IMR-90 (cell line): ENCODE results near the gene SERPINB10. TPM values are rescaled to one million over a fixed set of nuclear protein-coding genes. Genes with fewer than 3 reads are reported as not detected.

Experiments
- ATAC-seq: fragments of 200-7000 bp; cut with Tn5 transposase; 2 replicates; pipeline ENCODE4 v1.9.1; 2020; ENCODE audit warnings: low read depth, mild to moderate bottlenecking, moderate library complexity
- BruUV-seq: library from RNA; stranded (reverse); fragments of 400-500 nt; replicated peaks from 2 replicates; lab custom pipeline; 2021; lab: Mats Ljungman, UMichigan
- CTCF ChIA-PET: fragments of 300-600 bp; formaldehyde crosslinking; extraction: SDS; loops from one replicate; lab custom pipeline; 2021; ENCODE audit warnings: antibody characterized with exemption; lab: Yijun Ruan, JAX
- POLR2A ChIA-PET: fragments of 300-600 bp; sonication (Branson Sonifier 250); formaldehyde crosslinking; loops from one replicate; lab custom pipeline; 2022; ENCODE audit warnings: antibody characterized with exemption; ENCODE audit not compliant: unreplicated experiment; lab: Charles Lee
- DNase-seq: peaks from one replicate; pipeline ENCODE4 v3.0.0; 2013
- H2AFZ ChIP-seq: replicated peaks from 2 replicates; pipeline ENCODE3; 2013; ENCODE audit warnings: low read length, mild to moderate bottlenecking; ENCODE audit not compliant: poor library complexity
- H2AK5ac ChIP-seq: 2 replicates; pipeline ENCODE4 v1.6.1; 2013; ENCODE audit warnings: low read depth, low read length, inconsistent platforms
- H2AK9ac ChIP-seq: replicated peaks from 2 replicates; pipeline ENCODE3; 2013; ENCODE audit warnings: mild to moderate bottlenecking, low read depth, low read length, moderate library complexity; ENCODE audit not compliant: poor library complexity
- H2BK120ac ChIP-seq: 2 replicates; pipeline ENCODE4 v1.6.1; 2013; ENCODE audit warnings: low read depth, low read length, inconsistent platforms
- H2BK15ac ChIP-seq: 3 replicates; pipeline ENCODE4 v1.6.1; 2013; ENCODE audit warnings: low read depth, low read length, inconsistent platforms
- H2BK20ac ChIP-seq: 2 replicates; pipeline ENCODE4 v1.6.1; 2013; ENCODE audit warnings: low read depth, mild to moderate bottlenecking, inconsistent platforms, low read length, moderate library complexity
- H2BK5ac ChIP-seq: 2 replicates; pipeline ENCODE4 v1.6.1; 2013; ENCODE audit warnings: mild to moderate bottlenecking, low read depth, low read length, inconsistent platforms; ENCODE audit not compliant: poor library complexity, severe bottlenecking
- H3K14ac ChIP-seq: replicated peaks from 2 replicates; pipeline ENCODE4 v1.6.1; 2013; ENCODE audit warnings: low read depth, low read length, inconsistent platforms
- H3K18ac ChIP-seq: 2 replicates; pipeline ENCODE4 v1.6.1; 2013; ENCODE audit warnings: low read depth, low read length, control low read depth
- H3K23ac ChIP-seq: 2 replicates; pipeline ENCODE4 v1.6.1; 2013; ENCODE audit warnings: low read depth, low read length, inconsistent platforms
- H3K27ac ChIP-seq: 2 replicates; pipeline ENCODE4 v1.5.1; 2013; ENCODE audit warnings: mild to moderate bottlenecking, control low read depth, low read length; ENCODE audit not compliant: insufficient read depth
- H3K27me3 ChIP-seq: 2 replicates; pipeline ENCODE4 v1.6.1; 2013; ENCODE audit warnings: low read length; ENCODE audit not compliant: control insufficient read depth, insufficient read depth
- H3K36me3 ChIP-seq: 2 replicates; pipeline ENCODE4 v1.6.1; 2013; ENCODE audit warnings: low read length, mixed read lengths; ENCODE audit not compliant: control insufficient read depth, insufficient read depth
- H3K4ac ChIP-seq: 2 replicates; pipeline ENCODE4 v1.6.1; 2013; ENCODE audit warnings: low read depth, low read length, inconsistent platforms
- H3K4me1 ChIP-seq: 2 replicates; pipeline ENCODE4 v1.6.1; 2013; ENCODE audit warnings: low read length, mixed read lengths; ENCODE audit not compliant: control insufficient read depth, insufficient read depth
- H3K4me2 ChIP-seq: 2 replicates; pipeline ENCODE4 v1.6.1; 2013; ENCODE audit warnings: low read depth, mild to moderate bottlenecking, control low read depth, low read length, moderate library complexity
- H3K4me3 ChIP-seq: 2 replicates; pipeline ENCODE4 v1.5.1; 2013; ENCODE audit warnings: low read depth, mild to moderate bottlenecking, control low read depth, low read length, moderate library complexity; ENCODE audit not compliant: insufficient read depth
- H3K56ac ChIP-seq: 2 replicates; pipeline ENCODE4 v1.6.1; 2013; ENCODE audit warnings: low read length, inconsistent platforms; ENCODE audit not compliant: insufficient read depth; ENCODE audit errors: extremely low read depth
- H3K79me1 ChIP-seq, 2 experiments: 2 replicates each; pipeline ENCODE4 v1.6.1; 2013; ENCODE audit warnings: low read length in 2 of 2, inconsistent platforms in 1 of 2, low read depth in 1 of 2
- H3K9ac ChIP-seq: 2 replicates; pipeline ENCODE4 v1.6.1; 2013; ENCODE audit warnings: low read depth, low read length, control low read depth
- H3K9me1 ChIP-seq: 2 replicates; pipeline ENCODE4 v1.6.1; 2013; ENCODE audit warnings: low read length, inconsistent platforms; ENCODE audit not compliant: insufficient read depth
- H3K9me3 ChIP-seq: 2 replicates; pipeline ENCODE4 v1.6.1; 2013; ENCODE audit warnings: low read length; ENCODE audit not compliant: control insufficient read depth, insufficient read depth
- H4K20me1 ChIP-seq: 2 replicates; pipeline ENCODE4 v1.6.1; 2013; ENCODE audit warnings: low read length, inconsistent platforms; ENCODE audit not compliant: insufficient read depth
- H4K5ac ChIP-seq: 2 replicates; pipeline ENCODE4 v1.6.1; 2013; ENCODE audit warnings: mild to moderate bottlenecking, low read depth, low read length, control low read depth
- H4K8ac ChIP-seq, 2 experiments: 2 replicates each; pipeline ENCODE4 v1.6.1; 2013; ENCODE audit warnings: low read depth in 2 of 2, low read length in 2 of 2, control low read depth in 1 of 2, inconsistent platforms in 1 of 2
- H4K91ac ChIP-seq: 2 replicates; pipeline ENCODE4 v1.6.1; 2013; ENCODE audit warnings: low read depth, low read length, inconsistent platforms; ENCODE audit not compliant: insufficient read depth
- NFE2L2 ChIP-seq: fragments of 150-350 bp; IDR thresholded peaks from 2 replicates; pipeline ENCODE4 v1.6.1; 2016; ENCODE audit warnings: low read depth, mild to moderate bottlenecking, low read length
- RAD21 ChIP-seq: IDR thresholded peaks from 2 replicates; pipeline ENCODE4 v1.6.1; 2012; ENCODE audit warnings: low read length, improper control_type of control experiment
- SMC3 ChIP-seq: fragments of 150-350 bp; IDR thresholded peaks from 2 replicates; pipeline ENCODE4 v1.6.1; 2016; ENCODE audit warnings: low read depth, mild to moderate bottlenecking, antibody characterized with exemption, low read length, moderate library complexity
- WGBS, 2 experiments: methylation state at CpG; one replicate each; pipeline versions ENCODE4 v1.1.5 to v1.1.7; 2013; ENCODE audit warnings: missing lambda C conversion rate in 2 of 2; ENCODE audit not compliant: insufficient read length in 1 of 2; ENCODE audit errors: extremely low coverage in 2 of 2; 5-methylcytosine and 5-hydroxymethylcytosine counted together
- dilution Hi-C: fragments of 300-500 bp; cut with HindIII; formaldehyde crosslinking; loops from one replicate; pipeline ENCODE4 v1.14.3; 2018; ENCODE audit warnings: low sequenced_read_pairs; ENCODE audit not compliant: unreplicated experiment
- in situ Hi-C: fragments of 300-500 bp; cut with MboI; formaldehyde crosslinking; loops from 3 replicates; pipeline ENCODE4 v1.14.3; 2019; ENCODE audit warnings: low sequenced_read_pairs, inconsistent platforms, mixed read lengths
- intact Hi-C: fragments of 100-400 bp; cut with micrococcal nuclease; formaldehyde crosslinking; loops from 2 replicates; pipeline ENCODE4 v1.10.0; 2022
- polyA plus RNA-seq, 3 experiments: library from polyadenylated mRNA; depleted of rRNA; stranded (reverse); fragments of >200 nt; gene quantifications; 2 replicates each; pipeline ENCODE4 v1.2.3, GENCODE V29; 2012; ENCODE audit warnings: low replicate concordance in 1 of 3
- total RNA-seq: library from RNA; depleted of rRNA; stranded (reverse); fragments of >200 nt; gene quantifications from 2 replicates; pipeline ENCODE4 v1.2.3, GENCODE V29; 2012
- TF ChIP-seq, protein P1 (sequence below): conservative IDR thresholded peaks from 2 replicates; pipeline ENCODE4 v1.5.1; 2012; ENCODE audit warnings: mild to moderate bottlenecking, low read depth, low read length, improper control_type of control experiment

SERPINB10 gene
- total and polyA plus RNA-seq, 2 of the 4 experiments (the other 2 are of a cell fraction): not detected

DNA sequence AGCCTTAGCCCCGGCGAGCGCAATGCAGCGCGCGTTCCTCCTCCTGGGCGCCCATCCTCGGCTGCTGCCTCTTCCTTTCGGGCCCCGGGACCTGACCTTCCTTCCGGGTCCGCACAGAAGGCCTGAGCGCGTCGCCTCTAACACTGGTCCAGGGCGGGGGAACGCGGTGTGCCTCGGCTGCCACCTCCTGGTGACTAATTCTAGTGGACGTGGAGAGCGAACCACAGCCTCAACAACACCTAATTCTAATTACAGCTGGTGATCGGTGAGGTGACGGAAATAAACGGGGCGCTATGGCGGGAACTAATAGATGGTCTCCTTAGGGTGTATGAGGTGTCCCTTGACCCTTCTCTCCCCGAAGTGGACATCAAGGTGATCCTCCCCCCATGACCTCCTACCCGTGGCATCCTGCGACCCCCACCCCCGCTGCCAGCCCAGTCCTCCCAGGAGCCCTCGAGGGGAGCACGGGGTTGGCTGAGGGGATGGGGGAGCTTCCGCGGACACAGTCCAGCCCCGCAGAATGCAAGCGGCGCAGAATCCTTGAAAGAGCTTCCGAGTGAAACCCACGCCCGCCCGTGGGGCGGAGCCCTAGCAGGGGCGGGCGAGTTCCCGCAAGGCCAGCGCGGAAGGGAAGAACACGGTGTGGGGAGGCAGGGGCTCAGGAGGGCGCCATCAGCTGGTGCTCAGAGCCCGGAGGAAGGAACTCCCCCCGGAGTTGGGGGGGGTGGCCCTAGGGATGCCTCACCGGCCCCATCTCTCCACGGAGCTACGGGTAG is 28.6 kb downstream of the SERPINB10 start:
- ChIA-PET CTCF (interaction anchor here (0.5 to 1.8 kb wide), 16 partner anchors 11 to 1510 kb away, joined by 3 to 6 read pairs (median 4); no protein-coding TSS in a partner anchor), POLR2A (interaction anchor here (0.6 to 1.5 kb wide), 3 partner anchors 11 to 67 kb away, joined by 3 to 6 read pairs (median 5); no protein-coding TSS in a partner anchor)
- Histone ChIP-seq H2AFZ (peak overlapping the region; percentile 93), H2AK5ac (no peak overlapping the region), H2BK15ac (no peak overlapping the region; the same call in 2 of the 3 replicates), H3K79me1 (no peaks in the 10 kb centered on the region), H3K14ac (peak overlapping the region; percentile 59), H3K9ac (peak overlapping the region; percentile 30; the same call in 1 of the 2 replicates), H2BK120ac (no peak overlapping the region), H3K4me2 (peak overlapping the region; percentile 90), H3K18ac (no peak overlapping the region), H3K4ac (peak overlapping the region; percentile 22; the same call in 1 of the 2 replicates), H3K36me3 (no peaks in the 10 kb centered on the region), H3K27ac (no peak overlapping the region), H2AK9ac (peak overlapping the region; percentile 67), H4K5ac (no peak overlapping the region; the same call in 1 of the 2 replicates), H3K4me3 (peak overlapping the region; percentile 54), H2BK20ac (0 out of 2 replicates have a peak overlapping the region, but pooled peaks have one; percentile 33), H4K91ac (no peak overlapping the region; the same call in 1 of the 2 replicates), H3K23ac (0 out of 2 replicates have a peak overlapping the region, but pooled peaks have one; percentile 51), H3K9me3 (no peaks in the 10 kb centered on the region), H4K8ac (peak overlapping the region; percentile 59 to 84; a peak in 3 of 4 replicates), H3K4me1 (no peaks in the 10 kb centered on the region), H3K56ac (no peak overlapping the region), H3K9me1 (no peaks in the 10 kb centered on the region), H3K27me3 (peaks cover 18% of the 10 kb centered on the region), H2BK5ac (no peak overlapping the region), H4K20me1 (no peaks in the 10 kb centered on the region)
- no TSS peak for BruUV-seq
- TF ChIP-seq RAD21 (peak; percentile 68), SMC3 (peak; percentile 56), NFE2L2 (no peak)
- TF ChIP-seq, protein P1, sequence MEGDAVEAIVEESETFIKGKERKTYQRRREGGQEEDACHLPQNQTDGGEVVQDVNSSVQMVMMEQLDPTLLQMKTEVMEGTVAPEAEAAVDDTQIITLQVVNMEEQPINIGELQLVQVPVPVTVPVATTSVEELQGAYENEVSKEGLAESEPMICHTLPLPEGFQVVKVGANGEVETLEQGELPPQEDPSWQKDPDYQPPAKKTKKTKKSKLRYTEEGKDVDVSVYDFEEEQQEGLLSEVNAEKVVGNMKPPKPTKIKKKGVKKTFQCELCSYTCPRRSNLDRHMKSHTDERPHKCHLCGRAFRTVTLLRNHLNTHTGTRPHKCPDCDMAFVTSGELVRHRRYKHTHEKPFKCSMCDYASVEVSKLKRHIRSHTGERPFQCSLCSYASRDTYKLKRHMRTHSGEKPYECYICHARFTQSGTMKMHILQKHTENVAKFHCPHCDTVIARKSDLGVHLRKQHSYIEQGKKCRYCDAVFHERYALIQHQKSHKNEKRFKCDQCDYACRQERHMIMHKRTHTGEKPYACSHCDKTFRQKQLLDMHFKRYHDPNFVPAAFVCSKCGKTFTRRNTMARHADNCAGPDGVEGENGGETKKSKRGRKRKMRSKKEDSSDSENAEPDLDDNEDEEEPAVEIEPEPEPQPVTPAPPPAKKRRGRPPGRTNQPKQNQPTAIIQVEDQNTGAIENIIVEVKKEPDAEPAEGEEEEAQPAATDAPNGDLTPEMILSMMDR: peak; percentile 67
- ATAC-seq: peak; percentile 98
- intact Hi-C loops: loop anchor here (1.0 to 2.0 kb wide), 2 partner anchors 88 to 418 kb away; no protein-coding TSS in a partner anchor
- dilution Hi-C loops: no loop called here
- peak; percentile 45 for DNase-seq
- in situ Hi-C loops: no loop called here
- 4% methylated on average over 10 of the region's 54 CpGs; no CpG with 5 or more reads in 1 of the 2 experiments for WGBS, 2 experiments
